Neural progenitor cell (in vitro differentiated cells): ENCODE results near the gene RPS2.

Source experiments
- EZH2 ChIP-seq: fragments of 200-600 bp; sonication (generic); IDR thresholded peaks from 2 replicates; pipeline ENCODE4 v1.6.1; 2017; ENCODE audit warnings: antibody characterized with exemption, mild to moderate bottlenecking, moderate library complexity
- TF ChIP-seq, protein P1 (sequence below): fragments of 200-600 bp; sonication (generic); IDR thresholded peaks from 2 replicates; pipeline ENCODE4 v1.5.1; 2017; ENCODE audit warnings: antibody characterized with exemption, mild to moderate bottlenecking

DNA sequence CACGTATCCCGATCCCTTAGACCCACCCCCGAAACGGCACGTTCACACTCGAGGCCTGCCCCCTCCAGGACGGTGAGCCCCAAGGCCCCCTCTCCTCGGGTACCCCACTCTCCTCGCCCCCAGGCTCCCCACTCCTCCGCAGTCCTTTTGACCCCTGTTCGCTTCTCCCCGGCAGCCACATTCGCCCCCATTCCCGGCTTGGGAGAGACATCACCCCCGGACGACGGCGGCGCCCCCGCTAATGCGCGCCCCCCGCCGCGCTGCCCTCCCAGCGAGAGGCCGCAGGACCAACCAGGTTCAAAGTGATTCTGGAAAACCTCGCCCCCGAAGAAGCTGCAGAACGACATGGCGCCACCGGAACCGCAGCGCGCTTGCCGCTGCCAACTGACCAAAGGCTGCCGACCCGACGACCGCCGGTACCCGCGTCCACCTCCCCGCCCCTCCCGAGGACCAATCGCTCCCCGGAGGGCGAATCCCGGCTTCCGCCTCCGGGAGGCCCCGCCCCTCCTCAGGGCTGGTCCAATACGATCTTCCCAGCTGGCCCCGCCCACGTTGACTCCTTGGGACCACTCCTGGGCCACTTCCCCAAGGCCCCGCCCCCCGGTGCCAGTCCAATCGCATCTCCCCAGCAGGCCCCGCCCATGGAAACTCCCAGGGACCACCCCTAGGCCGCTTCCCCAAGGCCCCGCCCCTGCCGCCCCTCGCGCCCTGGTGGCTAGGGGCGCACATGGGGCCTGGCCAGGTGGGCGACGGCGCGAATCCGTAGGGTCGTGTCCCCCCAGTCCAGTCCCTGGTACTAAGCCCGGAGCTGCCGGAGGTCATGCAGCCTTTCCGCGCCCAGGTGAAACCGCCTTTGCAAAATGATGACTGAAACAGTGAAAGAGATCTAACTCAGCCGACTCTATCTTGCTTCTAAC, 21.6 kb downstream of the RPS2 start, which contains the start of gene MSRB1:
- TF ChIP-seq, protein P1, sequence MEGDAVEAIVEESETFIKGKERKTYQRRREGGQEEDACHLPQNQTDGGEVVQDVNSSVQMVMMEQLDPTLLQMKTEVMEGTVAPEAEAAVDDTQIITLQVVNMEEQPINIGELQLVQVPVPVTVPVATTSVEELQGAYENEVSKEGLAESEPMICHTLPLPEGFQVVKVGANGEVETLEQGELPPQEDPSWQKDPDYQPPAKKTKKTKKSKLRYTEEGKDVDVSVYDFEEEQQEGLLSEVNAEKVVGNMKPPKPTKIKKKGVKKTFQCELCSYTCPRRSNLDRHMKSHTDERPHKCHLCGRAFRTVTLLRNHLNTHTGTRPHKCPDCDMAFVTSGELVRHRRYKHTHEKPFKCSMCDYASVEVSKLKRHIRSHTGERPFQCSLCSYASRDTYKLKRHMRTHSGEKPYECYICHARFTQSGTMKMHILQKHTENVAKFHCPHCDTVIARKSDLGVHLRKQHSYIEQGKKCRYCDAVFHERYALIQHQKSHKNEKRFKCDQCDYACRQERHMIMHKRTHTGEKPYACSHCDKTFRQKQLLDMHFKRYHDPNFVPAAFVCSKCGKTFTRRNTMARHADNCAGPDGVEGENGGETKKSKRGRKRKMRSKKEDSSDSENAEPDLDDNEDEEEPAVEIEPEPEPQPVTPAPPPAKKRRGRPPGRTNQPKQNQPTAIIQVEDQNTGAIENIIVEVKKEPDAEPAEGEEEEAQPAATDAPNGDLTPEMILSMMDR = peak; percentile 19
- TF ChIP-seq EZH2 = no peak
